Endothelial cell of umbilical vein (primary cell): ENCODE data around the gene HSD17B2. TPM values are rescaled to one million over a fixed set of nuclear protein-coding genes. Genes with fewer than 3 reads are reported as not detected.

Experiments used
- BruUV-seq: library from RNA; stranded (reverse); fragments of 400-500 nt; replicated peaks from 2 replicates; lab custom pipeline; 2021; lab: Mats Ljungman, UMichigan
- CTCF ChIA-PET: fragments of 300-600, 350-600 bp; sonication (Branson Sonifier 250); formaldehyde crosslinking; loops from one replicate; lab custom pipeline; 2021; ENCODE audit warnings: antibody characterized with exemption, inconsistent platforms; lab: Charles Lee
- POLR2A ChIA-PET: fragments of 300-600, 350-600 bp; sonication (Branson Sonifier 250); formaldehyde crosslinking; loops from one replicate; lab custom pipeline; 2021; ENCODE audit warnings: antibody characterized with exemption, inconsistent platforms; lab: Charles Lee
- DNase-seq: peaks from one replicate; pipeline ENCODE4 v3.0.0-alpha.2; 2011; ENCODE audit warnings: low read depth, low spot score
- FAIRE-seq: peaks from 2 replicates; lab custom pipeline; 2011; peaks lifted over from hg19 to GRCh38; lab: Jason Lieb, UNC
- H2AFZ ChIP-seq: 2 replicates; pipeline ENCODE4 v1.6.0; 2012; ENCODE audit warnings: low read depth, low read length, control low read depth, inconsistent platforms
- H3K27ac ChIP-seq: 2 replicates; pipeline ENCODE4 v1.5.1; 2011; ENCODE audit warnings: low read depth, mild to moderate bottlenecking, control low read depth, low read length, moderate library complexity; ENCODE audit not compliant: insufficient read depth
- H3K27me3 ChIP-seq, 2 experiments: 2 replicates each; pipeline versions ENCODE4 v1.6.0 to v1.6.1; 2011; ENCODE audit warnings: low read length in 2 of 2, mixed read lengths in 1 of 2; ENCODE audit not compliant: control insufficient read depth in 2 of 2, insufficient read depth in 2 of 2
- H3K36me3 ChIP-seq, 2 experiments: 2 replicates in 1 of 2; 3 replicates in 1 of 2; pipeline ENCODE4 v1.5.1; 2011; ENCODE audit warnings: low read length in 2 of 2, mild to moderate bottlenecking in 1 of 2, moderate library complexity in 1 of 2; ENCODE audit not compliant: control insufficient read depth in 2 of 2, insufficient read depth in 2 of 2; ENCODE audit errors: extremely low read depth in 1 of 2
- H3K4me1 ChIP-seq: 3 replicates; pipeline ENCODE4 v1.5.1; 2011; ENCODE audit warnings: mild to moderate bottlenecking, low read length; ENCODE audit not compliant: control insufficient read depth, insufficient read depth; ENCODE audit errors: extremely low read depth
- H3K4me2 ChIP-seq: 2 replicates; pipeline ENCODE4 v1.6.1; 2011; ENCODE audit warnings: low read length, control low read depth, mixed read lengths; ENCODE audit not compliant: insufficient read depth
- H3K4me3 ChIP-seq, 3 experiments: fragments of 200-600 bp in 1 of 3; sonication (generic), shearing (Covaris generic) in 1 of 3; replicated peaks in 1 of 3; 2 replicates each; pipeline ENCODE4 v1.5.1; 2011 to 2016; ENCODE audit warnings: control low read depth in 3 of 3, low read length in 3 of 3, mild to moderate bottlenecking in 2 of 3, inconsistent platforms in 1 of 3, low read depth in 1 of 3, moderate library complexity in 1 of 3; ENCODE audit not compliant: insufficient read depth in 1 of 3
- H3K79me2 ChIP-seq: 2 replicates; pipeline ENCODE4 v1.6.0; 2012; ENCODE audit warnings: low read length, inconsistent platforms; ENCODE audit not compliant: control insufficient read depth, insufficient read depth
- H3K9ac ChIP-seq: replicated peaks from 2 replicates; pipeline ENCODE3; 2011; ENCODE audit warnings: low read length, control low read depth; ENCODE audit not compliant: insufficient read depth; ENCODE audit errors: extremely low read depth
- H3K9me1 ChIP-seq: replicated peaks from 3 replicates; pipeline ENCODE4 v1.6.0; 2011; ENCODE audit warnings: mild to moderate bottlenecking, low read length; ENCODE audit not compliant: control insufficient read depth, insufficient read depth; ENCODE audit errors: extremely low read depth
- H3K9me3 ChIP-seq: replicated peaks from 2 replicates; pipeline ENCODE4 v1.5.1; 2012; ENCODE audit warnings: low read length, inconsistent platforms; ENCODE audit not compliant: control insufficient read depth, insufficient read depth
- H4K20me1 ChIP-seq: replicated peaks from 2 replicates; pipeline ENCODE3; 2011; ENCODE audit warnings: mild to moderate bottlenecking, low read length; ENCODE audit not compliant: control insufficient read depth, insufficient read depth; ENCODE audit errors: extremely low read depth
- CTCF ChIP-seq, 2 donors: IDR thresholded peaks; 1 replicate in 1 of 2; 2 replicates in 1 of 2; pipeline ENCODE4 v1.5.1; 2011; ENCODE audit warnings: low read length in 2 of 2, mild to moderate bottlenecking in 2 of 2, moderate library complexity in 2 of 2, control low read depth in 1 of 2, inconsistent platforms in 1 of 2, low read depth in 1 of 2; ENCODE audit not compliant: insufficient read depth in 1 of 2; ENCODE audit errors: extremely low read depth in 1 of 2
- FOS ChIP-seq: IDR thresholded peaks from 2 replicates; pipeline ENCODE4 v1.6.1; 2011; ENCODE audit warnings: mild to moderate bottlenecking, low read length, moderate library complexity, borderline replicate concordance; ENCODE audit not compliant: insufficient read depth
- MAX ChIP-seq: IDR thresholded peaks from 2 replicates; pipeline ENCODE4 v1.6.1; 2011; ENCODE audit not compliant: insufficient read depth, insufficient read length
- MYC ChIP-seq: IDR thresholded peaks from one replicate; pipeline ENCODE4 v1.6.1; 2011; ENCODE audit warnings: mild to moderate bottlenecking, low read depth, low read length
- POLR2A ChIP-seq: IDR thresholded peaks from 2 replicates; pipeline ENCODE4 v1.6.1; 2012; ENCODE audit warnings: low read depth, mild to moderate bottlenecking, control low read depth, low read length
- POLR2AphosphoS5 ChIP-seq: IDR thresholded peaks from 2 replicates; pipeline ENCODE4 v1.6.1; 2012; ENCODE audit warnings: low read depth, mild to moderate bottlenecking, control low read depth, low read length, moderate library complexity; ENCODE audit not compliant: insufficient read depth
- dilution Hi-C: fragments of 300-500 bp; cut with MboI; formaldehyde crosslinking; loops from one replicate; pipeline ENCODE4 v1.15.0; 2019; ENCODE audit warnings: low sequenced_read_pairs; ENCODE audit not compliant: extremely low pct_ligation_motif_present
- intact Hi-C: fragments of 100-400 bp; cut with micrococcal nuclease; formaldehyde crosslinking; loops from one replicate; pipeline ENCODE4 v1.10.0; 2022
- polyA plus RNA-seq, 4 experiments: library from polyadenylated mRNA; depleted of rRNA in 3 of 4; stranded (reverse) in 3 of 4; unstranded in 1 of 4; fragments of >200 nt; gene quantifications; 2 replicates each; pipeline versions ENCODE4 v1.2.1 to v1.2.3, GENCODE V29; 2011 to 2012; ENCODE audit warnings: missing spikeins in 1 of 4
- total RNA-seq: library from RNA; stranded (reverse); gene quantifications from 2 replicates; pipeline ENCODE4 v1.2.3, GENCODE V29; 2021

The HSD17B2 gene
- total and polyA plus RNA-seq, 2 donors (not counting 3 experiments of a cell fraction or from before 2014, with no cell fraction given), result 1.2 to 4.5 TPM

- Histone ChIP-seq H3K79me2 (no peaks in the 10 kb centered on the region), H3K9me3 (no peaks in the 10 kb centered on the region), H3K9me1 (no peaks in the 10 kb centered on the region), H3K4me2 (no peak overlapping the region), H3K36me3 (no peaks in the 10 kb centered on the region), H4K20me1 (no peaks in the 10 kb centered on the region), H3K9ac (no peak overlapping the region), H3K27me3 (peaks cover 5 to 17% of the 10 kb centered on the region in 2 experiments), H3K4me1 (peaks cover 12% of the 10 kb centered on the region), H3K4me3 (no peak overlapping the region), H2AFZ (no peak overlapping the region), H3K27ac (no peak overlapping the region)
- CTCF ChIA-PET, result no interaction called here
- no peak for TF ChIP-seq POLR2AphosphoS5
- TF ChIP-seq POLR2A, result no peak
- no peak for TF ChIP-seq MYC
- no peak for TF ChIP-seq MAX
- TF ChIP-seq FOS, result no peak
- TF ChIP-seq CTCF (IDR thresholded peaks at IDR 0.05; ENCODE audit: extremely low read depth in 1 of 2, insufficient read depth in 1 of 2, low read depth in 1 of 2, low read length in 2 of 2), result no peak
- no TSS peak for BruUV-seq
- POLR2A ChIA-PET, result no interaction called here
- dilution Hi-C loops (no loop called here), intact Hi-C loops (no loop called here)
- FAIRE-seq, result no peak
- DNase-seq, result no peak
Measured at GRCh38 chr16:82027629-82028064, 7.4 kb upstream of the HSD17B2 start.
